CD4-positive, alpha-beta T cell treated with Interleukin-2 at 100 ng/mL for 4 hours (primary cell): ENCODE results near the gene SUGCT.

Source experiments
- DNase-seq: peaks from one replicate; pipeline ENCODE4 v3.0.0-alpha.2; 2020; ENCODE audit warnings: low spot score

SUGCT gene

DNA sequence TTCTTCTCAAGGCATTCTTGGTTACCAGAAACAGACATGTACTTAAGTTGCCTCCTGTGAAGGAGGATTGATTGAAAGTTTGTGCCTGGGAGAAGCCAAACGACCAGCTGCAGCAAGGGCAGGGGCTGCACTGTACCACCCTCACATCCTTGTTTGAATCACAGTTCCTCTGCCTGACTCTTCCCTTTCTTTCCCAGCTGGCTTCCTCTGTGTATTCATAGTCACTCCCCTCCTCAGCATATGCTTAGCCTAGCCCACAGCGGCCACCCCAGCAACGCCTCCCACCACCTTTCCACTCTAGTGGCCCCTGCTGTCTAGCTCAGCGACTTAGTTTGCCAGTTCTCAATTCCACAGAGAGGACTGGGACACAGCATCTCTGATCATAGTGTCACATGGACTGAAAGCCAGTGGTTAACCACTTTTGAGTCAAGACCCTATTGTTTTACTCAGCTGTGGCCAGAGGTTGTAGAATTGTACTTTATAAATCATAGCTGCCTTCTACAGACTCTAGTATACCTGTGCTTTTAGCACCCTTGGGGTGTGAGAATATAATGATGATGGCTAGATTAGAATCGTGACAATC, 643.0 kb downstream of the SUGCT start:
- DNase-seq = no peak

DNA sequence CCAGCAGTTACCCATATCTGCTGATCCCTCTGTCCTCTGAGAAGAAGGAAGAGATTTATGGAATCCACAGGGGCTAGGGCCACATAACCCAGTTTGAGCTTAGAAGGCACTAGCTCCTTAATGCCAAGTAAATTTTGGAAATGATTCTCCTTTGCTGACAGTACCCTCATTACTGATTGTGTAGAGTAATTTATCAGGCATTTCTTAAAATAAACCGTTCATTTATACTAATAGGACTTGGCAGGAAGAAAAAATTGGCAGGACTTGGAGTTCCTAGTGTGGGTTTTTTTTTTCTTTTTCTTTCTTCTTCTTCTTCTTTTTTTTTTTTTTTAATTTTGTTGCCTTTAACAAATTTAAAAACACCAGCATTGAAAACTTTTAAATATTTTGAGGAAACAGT, 645.7 kb downstream of the SUGCT start:
- DNase-seq = no peak

DNA sequence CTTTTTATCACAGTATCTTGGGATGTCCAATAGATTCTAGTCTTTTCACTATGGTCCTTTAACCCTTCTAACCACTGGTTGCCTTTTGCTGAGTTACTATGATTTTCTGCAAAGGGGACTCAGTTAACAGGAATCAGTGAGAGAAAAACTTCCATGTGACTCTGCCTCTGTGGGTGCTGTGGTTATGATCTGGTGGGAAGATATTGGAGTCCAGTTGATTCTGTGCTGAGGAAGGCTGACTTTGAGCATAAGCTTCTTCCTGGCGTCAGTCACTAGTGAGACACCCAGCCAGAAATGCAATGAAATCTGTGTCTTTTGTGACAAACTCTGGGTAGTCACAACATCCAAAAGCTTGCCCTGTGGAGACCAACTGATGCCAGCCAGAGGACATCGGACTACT, 648.0 kb downstream of the SUGCT start:
- no peak for DNase-seq

DNA sequence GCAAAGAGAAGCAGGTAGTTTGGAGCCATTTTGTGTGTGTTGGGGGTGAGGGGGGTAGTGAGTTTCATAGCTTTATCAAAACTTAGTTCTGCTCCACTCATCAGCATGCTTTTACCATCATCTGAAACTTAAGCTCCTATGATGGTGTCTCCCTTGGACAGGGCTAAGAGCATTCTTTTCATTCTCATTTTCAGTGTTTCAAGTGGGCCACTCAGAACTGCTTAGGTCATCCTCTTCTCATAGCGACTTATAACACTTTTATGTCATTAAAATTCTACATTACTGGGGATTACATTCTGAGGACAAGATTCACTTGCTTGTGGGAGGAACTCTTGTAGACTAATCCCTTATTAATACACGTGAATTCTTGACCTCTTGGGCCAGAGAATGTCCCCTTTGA, 649.4 kb downstream of the SUGCT start:
- no peak for DNase-seq

DNA sequence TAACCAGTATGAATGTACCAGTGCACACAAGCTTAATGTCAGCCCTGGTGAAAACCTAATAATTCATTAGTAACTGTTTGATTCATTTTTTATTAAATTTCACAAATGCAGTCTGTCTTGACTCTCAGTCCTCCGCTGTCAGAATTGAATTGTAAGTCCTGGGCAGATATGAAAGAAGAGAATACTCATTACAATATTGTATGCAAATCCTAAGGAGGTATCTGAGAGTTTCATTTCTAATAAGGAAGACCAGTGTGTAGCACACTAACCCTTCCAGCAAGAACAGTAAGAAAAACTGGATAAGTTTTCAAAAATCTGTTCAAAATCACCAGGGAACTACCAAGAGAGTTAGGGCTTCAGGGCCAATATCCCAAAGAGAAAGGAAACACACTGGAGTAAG, 652.1 kb downstream of the SUGCT start:
- no peak for DNase-seq

DNA sequence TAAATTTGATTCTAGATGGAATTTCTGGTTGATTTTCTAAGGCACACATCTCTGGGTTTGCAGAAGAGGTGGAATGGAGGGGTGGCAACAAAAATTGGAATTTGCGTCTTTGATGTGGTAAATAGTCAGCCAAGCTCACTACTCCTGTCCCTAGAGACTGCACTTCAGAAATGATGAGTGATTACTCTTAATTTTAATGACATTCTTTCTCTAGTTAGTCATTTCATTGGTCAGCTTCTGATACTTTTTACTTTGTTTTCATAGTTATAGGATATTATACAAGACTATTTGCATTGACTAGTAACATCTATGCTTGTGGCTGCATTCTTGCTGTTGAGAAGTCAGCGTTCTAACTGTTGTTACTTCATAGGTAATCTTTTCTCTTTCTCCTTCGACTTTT, 658.3 kb downstream of the SUGCT start:
- no peak for DNase-seq

DNA sequence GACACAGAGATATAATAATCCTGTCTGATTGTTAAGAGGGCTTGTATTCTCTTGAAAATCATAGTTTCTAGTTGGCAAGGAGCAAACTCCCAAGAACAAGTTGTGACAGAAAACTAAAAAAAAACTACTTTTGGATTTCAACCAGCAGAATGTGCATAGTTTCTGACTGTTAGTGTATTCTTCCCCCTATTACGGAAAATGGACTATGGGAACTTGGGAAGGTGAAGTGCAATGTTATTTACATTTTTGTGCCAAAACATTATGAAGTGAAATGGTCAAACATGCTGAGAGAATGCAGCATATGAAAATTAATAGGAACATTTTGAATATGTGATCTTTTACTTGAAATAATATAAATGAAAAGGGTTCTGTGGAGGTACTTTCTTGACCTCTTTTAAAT, 660.8 kb downstream of the SUGCT start:
- no peak for DNase-seq

DNA sequence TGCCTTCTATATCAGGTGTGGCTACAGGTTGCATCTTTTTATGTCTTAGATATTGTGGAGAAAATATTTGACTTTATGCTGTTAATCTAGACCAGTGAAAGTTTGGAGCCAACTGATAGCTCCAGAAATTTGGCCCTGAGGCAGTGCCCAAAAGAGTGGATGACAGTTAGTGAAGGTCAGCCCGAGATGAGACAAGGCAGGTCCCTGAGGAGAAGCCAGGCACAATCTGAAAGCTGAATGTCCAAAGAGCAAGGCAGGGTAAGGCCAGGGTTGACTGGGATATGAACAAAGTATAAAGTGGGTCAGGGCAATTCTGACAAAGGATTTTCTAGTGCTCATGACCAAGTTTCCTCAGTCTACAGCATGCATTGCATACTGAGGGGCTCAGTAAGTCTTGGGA, 661.9 kb downstream of the SUGCT start:
- DNase-seq = no peak

DNA sequence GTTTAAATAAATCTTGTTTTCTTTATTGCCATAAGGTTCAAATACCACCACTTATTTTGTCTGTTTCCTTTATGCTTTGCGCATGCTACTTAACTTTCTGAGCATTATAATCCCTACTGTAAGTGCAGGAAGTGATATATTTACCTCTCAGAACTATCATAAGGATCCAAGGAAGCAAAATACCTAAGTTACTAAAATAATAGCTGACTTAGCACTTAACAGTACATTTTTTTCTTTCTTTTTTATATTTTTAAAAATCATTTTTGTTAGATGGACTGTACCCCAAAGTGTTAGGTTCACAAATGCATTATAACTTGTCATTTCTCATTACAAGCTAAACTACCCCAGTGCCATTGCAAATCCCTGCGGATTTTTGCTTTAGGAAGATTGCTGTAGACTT, 663.8 kb downstream of the SUGCT start:
- DNase-seq = no peak

DNA sequence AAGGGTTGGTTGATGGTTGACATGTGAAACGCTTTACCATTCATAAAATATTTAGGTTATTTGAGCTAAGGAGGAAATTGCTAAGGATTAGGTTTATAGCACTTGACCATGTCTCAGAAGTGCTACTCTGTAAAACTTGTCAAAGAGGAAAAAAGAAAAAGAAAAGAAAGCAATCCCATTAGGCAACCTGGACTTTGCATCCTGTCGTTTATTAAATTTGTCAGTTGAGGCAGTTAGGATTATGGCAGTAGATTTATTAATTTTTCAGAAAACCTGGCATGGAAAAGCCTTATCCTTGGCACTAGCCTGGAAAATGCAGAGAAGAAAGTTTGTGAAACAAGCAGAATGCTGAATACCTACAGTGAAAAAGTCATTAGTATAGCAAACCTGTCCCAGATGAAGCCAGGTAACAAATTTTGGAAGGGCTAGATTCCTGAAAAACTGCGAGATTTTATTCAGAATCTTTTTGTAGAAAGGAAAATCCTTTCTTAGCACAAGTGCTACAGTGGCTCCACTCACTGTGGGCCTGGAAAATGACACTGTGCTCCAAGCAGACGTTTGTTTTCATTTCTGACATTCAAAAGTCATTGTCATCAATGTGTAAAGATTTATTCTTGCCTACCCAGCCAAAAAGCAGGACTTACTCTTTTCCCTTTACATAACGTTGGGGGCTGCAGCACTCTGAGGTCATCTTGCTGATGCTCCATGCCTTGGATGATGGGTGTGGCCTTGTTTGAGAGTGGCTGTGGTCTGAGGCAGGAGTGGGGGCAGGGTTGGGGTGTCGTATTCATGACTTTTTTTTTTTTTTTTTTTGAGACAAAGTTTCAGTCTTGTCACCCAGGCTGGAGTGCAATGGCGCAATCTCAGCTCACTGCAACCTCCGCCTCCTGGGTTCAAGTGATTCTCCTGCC, 664.9 kb downstream of the SUGCT start:
- no peak for DNase-seq

DNA sequence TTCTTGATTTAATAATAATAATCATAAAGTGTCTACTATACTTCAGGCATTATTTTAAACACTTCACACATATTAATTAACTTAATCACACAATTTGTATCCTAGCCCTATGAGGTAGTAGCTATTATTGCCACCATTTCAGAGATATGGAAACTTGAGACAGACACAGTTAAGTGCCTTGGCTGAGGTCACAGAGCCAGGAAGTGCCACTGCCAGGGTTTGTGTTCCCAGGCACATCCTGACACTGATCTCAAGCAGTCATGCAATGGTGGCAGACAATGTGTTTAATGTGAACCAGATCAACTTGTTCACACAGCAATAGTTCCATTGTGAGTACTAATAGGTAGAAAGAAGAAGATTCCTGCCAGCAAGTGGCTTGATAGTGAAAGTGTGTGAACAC, 666.0 kb downstream of the SUGCT start:
- no peak for DNase-seq

DNA sequence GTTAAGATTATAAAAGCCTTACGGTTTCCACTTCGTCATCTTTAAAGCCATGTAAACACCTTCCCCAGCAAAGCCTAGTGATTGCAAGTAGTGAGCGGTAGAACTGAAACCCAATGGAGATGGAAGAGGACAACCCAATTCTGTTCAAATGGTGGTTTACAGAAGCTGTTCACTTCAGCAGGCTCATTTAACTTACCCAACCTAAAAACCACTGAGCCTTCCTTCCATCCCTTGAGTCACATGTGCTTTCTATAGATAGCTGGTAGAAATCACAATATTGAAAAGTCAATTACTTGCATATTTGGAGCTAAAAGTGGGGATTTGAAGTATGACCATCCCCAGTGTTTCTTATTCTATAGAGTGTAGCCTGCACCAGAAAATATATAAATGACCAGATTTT, 667.7 kb downstream of the SUGCT start:
- DNase-seq = no peak

DNA sequence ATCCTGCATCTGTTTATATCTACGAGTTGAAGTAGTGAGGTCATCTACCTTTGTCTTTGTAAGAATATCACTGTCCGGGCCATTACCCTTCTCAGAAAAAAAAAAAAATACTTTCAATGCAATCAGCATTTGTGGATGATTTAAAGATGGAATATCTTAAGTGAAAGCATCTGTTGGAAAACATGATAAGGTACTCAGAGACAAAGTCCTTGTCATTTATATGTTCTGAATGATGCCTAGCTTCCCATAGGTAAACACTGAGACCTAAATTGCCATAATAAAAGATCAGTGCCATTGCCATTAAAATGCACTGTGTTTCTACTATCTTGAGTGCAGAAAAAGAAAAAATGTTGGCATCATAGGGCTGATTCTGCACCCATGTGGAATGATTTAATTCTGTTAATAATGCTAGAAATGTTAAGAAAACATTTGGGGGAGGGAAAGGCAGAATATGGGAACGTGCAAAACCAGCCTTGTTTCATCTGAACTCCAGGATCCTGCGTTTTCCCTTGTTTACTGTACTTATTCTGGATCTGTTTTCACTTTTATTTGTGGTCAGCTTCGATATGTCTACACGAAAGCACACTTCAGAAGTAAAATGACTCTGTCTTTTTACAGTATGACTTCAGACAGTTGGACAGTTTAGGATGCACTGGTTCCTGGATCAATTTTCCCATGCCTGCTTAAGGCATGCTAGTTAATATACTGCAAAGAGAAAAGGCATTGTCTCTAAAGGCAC, 669.8 kb downstream of the SUGCT start:
- no peak for DNase-seq

DNA sequence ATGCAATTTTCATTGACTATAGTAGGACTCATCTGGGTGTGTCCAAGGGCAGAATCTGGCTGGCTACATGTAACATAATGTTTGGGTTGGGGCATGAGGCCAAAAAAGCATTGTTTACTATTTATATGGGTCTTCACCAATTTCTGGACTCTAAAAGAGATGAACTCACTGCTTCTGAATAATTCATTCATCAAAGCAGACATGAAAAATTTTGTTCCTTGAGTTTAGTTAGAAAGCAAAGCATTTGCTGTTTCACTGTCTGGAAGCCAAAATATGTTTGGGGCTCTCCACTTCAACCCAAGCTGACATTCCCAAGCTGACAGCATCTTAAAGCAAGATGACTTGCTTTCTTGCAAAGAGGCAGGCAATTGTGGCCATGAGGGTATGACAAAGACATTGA, 670.6 kb downstream of the SUGCT start:
- no peak for DNase-seq

DNA sequence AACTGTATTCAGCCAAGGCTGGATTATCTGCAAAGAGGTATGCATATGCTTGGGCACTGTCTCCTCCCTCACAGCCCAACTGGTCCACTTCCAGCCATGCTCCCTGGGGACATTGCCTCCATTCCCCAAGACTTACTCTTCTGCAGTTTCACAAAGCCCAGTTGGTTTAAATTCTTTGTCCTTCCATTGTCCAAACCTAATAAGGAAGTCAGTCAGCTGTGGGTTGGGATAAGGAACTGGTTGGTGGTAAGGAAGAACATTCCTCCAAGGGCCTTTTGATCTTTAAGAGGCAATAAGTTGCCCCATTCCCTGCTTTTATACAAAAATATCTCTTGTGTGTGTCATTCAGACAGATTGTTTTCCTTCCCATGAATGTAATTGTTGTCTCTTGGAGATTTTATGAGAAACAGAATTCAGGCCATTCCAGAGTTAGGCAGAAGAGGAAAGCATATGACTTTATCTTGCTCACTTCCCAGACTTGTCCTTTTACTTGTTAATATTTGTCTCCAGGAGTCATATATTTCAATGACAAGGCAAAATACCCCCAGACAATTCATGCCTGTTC, 673.7 kb downstream of the SUGCT start:
- no peak for DNase-seq

DNA sequence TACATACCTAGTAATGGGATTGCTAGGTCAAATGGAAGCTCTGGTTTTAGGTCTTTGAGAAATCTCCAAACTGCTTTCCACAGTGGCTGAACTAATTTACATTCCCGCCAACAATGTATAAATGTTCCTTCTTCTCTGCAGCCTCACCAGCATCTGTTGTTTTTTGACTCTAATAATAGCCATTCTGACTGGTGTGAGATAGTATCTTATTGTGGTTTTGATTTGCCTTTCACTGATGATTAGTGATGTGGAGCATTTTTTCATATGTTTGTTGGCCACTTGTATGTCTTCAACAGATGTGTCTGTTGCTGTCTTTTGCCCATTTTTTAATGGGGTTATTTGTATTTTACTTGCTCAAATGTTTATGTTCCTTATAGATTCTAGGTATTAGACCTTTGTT, 675.5 kb downstream of the SUGCT start:
- no peak for DNase-seq

DNA sequence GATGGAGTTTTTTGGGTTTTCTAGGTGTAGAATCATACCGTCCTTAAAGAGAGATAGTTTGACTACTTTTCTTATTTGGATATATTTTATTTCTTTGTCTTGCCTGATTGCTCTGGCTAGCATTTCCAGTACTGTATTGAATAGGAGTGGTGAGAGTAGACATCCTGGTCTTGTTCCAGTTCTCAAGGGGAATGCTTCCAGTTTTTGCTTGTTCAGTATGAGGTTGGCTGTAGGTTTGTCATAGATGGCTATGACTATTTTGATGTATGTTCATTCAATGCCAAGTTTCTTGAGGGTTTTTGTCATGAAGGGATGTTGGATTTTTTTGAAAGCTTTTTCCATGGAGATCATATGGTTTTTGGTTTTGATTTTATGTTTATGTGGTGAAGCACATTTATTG, 676.9 kb downstream of the SUGCT start:
- DNase-seq = no peak

DNA sequence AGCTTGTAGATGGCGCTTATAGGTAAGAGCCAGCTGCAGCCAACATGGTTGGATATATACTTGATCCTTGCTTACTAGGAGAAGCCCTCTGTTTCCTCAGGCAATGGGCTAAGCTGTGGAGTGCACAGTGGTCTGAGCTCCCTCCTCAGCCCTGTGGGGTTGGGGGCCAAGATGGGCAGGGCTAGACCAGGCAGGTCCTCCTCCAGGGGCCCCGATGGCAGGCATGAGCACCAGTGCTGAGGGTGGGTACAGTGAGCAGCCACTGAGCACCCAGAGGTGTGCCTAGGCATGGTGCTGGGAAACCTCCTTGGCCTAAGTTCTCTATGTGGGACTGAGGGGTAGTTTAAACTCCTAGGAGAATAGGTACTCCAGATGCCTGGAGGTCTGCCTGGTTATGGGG, 680.2 kb downstream of the SUGCT start:
- no peak for DNase-seq

DNA sequence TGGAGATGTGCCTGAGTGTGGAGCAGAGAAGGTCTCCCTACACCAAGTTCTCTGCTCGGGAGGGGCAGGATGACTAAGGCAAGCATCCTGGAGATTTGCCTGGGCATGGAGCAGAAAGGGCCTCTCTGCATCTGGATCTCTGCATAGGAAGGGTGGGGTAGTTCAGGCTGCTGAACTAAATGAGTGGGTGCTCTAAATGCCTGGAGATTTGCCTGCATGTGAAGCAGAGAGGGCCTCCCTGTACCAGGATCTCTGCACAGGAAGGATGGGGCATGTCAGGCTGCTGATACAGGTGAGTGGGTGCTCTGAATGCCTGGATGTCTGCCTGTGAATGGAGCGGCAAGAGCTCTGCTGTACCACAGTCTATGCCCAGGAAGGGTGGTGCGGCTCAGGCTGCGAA, 680.7 kb downstream of the SUGCT start:
- no peak for DNase-seq

DNA sequence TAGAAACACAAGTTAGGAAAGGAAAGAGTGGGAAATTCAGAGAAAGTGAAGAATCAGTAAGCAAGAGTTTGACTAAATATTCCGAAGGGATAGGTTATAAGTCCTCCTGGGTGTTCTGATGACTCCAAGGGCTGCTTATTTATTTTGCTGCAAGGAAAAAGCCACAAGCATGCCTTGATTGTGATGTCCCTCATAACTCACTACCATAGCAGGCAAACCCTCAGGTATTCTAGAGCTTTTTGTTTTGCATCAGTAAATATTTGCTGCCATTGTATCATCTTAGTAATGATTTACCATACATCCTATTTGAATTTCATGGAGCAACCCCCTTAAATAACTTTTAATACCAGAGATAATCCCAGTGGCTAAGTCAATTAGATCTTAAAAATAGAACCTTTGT, 688.1 kb downstream of the SUGCT start:
- DNase-seq = no peak

DNA sequence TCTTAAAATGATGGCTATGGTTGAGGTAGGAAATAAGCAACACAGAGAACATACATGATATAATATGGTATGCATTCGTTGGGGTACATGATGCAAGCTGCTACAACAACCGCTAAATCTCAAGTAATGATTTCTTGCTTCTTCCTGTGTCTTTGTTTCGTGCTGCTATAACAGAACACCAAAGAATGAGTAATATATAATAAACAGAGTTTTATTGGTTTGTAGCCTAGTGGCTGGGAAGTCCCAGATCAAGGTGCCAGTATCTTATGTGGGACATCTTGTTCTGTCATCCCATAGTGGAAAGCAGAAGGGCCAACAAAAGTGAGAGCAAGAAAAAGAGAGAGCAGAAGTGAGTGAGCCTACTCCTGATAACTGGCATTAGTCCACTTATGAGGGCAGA, 689.7 kb downstream of the SUGCT start:
- DNase-seq = no peak

DNA sequence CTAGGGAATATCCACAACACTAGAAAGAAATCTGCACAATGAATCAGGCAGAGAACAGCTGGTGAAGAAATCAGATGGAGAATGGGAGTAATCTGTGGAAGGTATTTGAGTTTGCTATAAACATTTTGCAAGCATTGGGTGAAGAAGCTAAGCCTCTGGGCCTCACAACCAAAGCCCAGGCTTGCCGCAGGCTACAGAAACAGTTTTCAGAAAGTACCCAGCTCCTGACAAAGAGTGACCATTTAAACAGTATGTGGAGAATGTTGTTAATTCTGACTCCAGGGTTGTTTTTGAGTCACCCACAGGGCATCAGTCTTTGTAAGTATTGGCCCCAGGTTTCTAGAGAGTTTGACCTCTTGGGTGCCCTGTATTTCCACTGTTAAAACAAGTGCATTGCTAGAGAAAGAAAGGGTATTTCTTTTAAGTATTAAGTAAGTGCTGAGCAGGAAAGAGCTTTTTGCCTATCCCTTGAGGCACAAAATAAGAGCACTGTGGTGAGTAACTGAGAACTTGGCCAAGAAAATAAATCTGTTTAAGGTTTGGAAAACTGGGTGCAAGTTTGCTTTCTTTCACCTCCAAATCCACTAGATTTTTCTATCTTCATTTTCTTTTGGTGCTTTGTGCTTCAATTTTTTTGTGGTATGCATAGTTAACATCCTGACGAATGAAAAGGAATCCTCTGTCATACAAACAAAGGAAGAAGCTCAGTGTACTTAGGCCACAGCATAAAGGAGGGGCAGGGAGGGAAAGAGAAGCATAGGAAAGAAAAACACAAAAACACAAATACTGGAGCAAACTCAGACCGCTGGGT, 691.8 kb downstream of the SUGCT start:
- DNase-seq = no peak
